ENCODE measurements around the gene FGFR4. TPM values are rescaled to one million over a fixed set of nuclear protein-coding genes. Genes with fewer than 3 reads are reported as not detected.
A peak's percentile ranks its signal among the peaks of the same experiment; 100 is the strongest.

FGFR4 gene
- total and polyA plus RNA-seq, 2 of the 8 experiments (the other 6 are each of a cell fraction or from before 2014, with no cell fraction given): 61.4 to 88.4 TPM

DNA sequence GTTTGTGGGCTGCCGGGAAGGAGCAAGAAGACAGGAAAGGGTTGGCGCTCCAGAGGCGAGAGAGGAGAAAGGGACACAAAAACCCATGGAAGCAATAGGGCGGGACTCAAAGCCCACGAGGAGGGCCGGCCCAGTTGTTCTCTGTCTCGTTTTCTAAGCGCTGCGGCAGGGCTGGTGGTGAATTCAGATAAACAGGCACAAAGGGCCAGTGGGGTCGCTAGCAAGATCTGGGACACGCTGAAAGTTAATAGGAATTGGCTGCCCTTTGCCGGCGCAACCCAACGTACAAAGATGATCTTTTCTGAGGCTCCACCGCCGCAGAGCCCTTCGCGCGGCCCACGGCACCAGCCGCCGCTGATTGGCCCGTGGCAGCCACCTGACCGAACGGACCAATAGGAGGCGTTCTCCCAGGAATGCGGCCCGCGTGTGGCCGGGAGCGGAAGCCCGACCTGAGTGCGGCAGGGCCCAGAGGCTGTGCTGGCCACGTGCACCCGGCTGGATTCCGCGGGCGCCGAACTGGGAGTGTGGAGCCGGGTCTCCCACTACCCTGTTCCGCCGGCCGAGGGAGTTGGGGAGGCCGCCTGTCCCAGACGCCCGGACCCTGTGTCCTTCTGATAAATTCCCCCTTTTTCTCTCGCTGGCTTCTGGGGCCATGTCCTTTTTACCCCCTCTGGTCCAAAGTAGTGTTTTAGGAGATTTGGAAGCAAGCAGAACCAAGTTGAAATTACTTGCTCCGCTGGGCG is 30.1 kb downstream of the FGFR4 start (continued):
- TF ChIP-seq USF2 (IDR thresholded peaks at IDR 0.05; ENCODE audit: low read length) (peak; percentile 97), TAF7 (optimal IDR thresholded peaks at IDR 0.05; ENCODE audit: borderline replicate concordance, low read depth, low read length) (no peak), ASH2L (IDR thresholded peaks at IDR 0.05; ENCODE audit: low read length) (peak; percentile 65), KDM1A (IDR thresholded peaks at IDR 0.05; ENCODE audit: borderline replicate concordance, low read length) (0 out of 2 replicates have a peak, but pooled peaks have one; percentile 27), E2F6 (IDR thresholded peaks at IDR 0.05) (peak; percentile 99)
